CD4-positive, alpha-beta T cell (primary cell): ENCODE data around the gene C17orf58. TPM values are rescaled to one million over a fixed set of nuclear protein-coding genes. Genes with fewer than 3 reads are reported as not detected.

Source experiments
- ATAC-seq: fragments of 200-7000 bp; cut with Tn5 transposase; one replicate; pipeline ENCODE4 v1.10.0; 2022; ENCODE audit warnings: mild to moderate bottlenecking; ENCODE audit not compliant: poor library complexity
- CTCF ChIA-PET: fragments of 350-600 bp; sonication (Branson Sonifier 250); formaldehyde crosslinking; loops from one replicate; lab custom pipeline; 2021; ENCODE audit warnings: antibody characterized with exemption, inconsistent platforms; lab: Charles Lee
- POLR2A ChIA-PET: fragments of 350-600 bp; sonication (Branson Sonifier 250); formaldehyde crosslinking; loops from one replicate; lab custom pipeline; 2021; ENCODE audit warnings: antibody characterized with exemption, inconsistent platforms; lab: Charles Lee
- DNase-seq, 14 experiments: peaks; one replicate each; pipeline ENCODE4 v3.0.0-alpha.2; 2013 to 2020; ENCODE audit warnings: mixed read lengths in 2 of 14
- H3K27ac ChIP-seq, 2 donors: one replicate each; pipeline versions ENCODE4 v1.5.1 to v1.7.0; 2013; ENCODE audit warnings: low read length in 2 of 2, low read depth in 1 of 2, mild to moderate bottlenecking in 1 of 2
- H3K27me3 ChIP-seq, 2 experiments: 1 replicate in 1 of 2; 2 replicates in 1 of 2; pipeline versions ENCODE4 v1.6.1 to v1.7.0; 2013; ENCODE audit warnings: low read length in 2 of 2, control low read depth in 1 of 2, mild to moderate bottlenecking in 1 of 2, moderate library complexity in 1 of 2; ENCODE audit not compliant: insufficient read depth in 2 of 2, control insufficient read depth in 1 of 2
- H3K36me3 ChIP-seq: one replicate; pipeline ENCODE4 v1.6.1; 2013; ENCODE audit warnings: low read length, control low read depth; ENCODE audit not compliant: insufficient read depth
- H3K4me1 ChIP-seq: one replicate; pipeline ENCODE4 v1.6.1; 2013; ENCODE audit warnings: low read length, control low read depth; ENCODE audit not compliant: insufficient read depth
- H3K4me3 ChIP-seq: one replicate; pipeline ENCODE4 v1.5.1; 2013; ENCODE audit warnings: mild to moderate bottlenecking, low read length, moderate library complexity
- H3K9me3 ChIP-seq, 2 experiments: 1 replicate in 1 of 2; 2 replicates in 1 of 2; pipeline versions ENCODE4 v1.6.1 to v1.7.0; 2013; ENCODE audit warnings: low read length in 2 of 2, mild to moderate bottlenecking in 2 of 2, control low read depth in 1 of 2, moderate library complexity in 1 of 2; ENCODE audit not compliant: control insufficient read depth in 1 of 2, insufficient read depth in 1 of 2
- H3K27ac Mint-ChIP-seq: one replicate; pipeline ENCODE4 v1.8.0; 2020; ENCODE audit warnings: mixed read lengths
- H3K27me3 Mint-ChIP-seq: one replicate; pipeline ENCODE4 v1.8.0; 2021; ENCODE audit warnings: mixed read lengths
- H3K36me3 Mint-ChIP-seq: one replicate; pipeline ENCODE4 v1.8.0; 2021; ENCODE audit warnings: low read depth, mixed read lengths
- H3K4me1 Mint-ChIP-seq: one replicate; pipeline ENCODE4 v1.8.0; 2021; ENCODE audit warnings: low read depth, mixed read lengths
- H3K4me3 Mint-ChIP-seq: one replicate; pipeline ENCODE4 v1.8.0; 2020; ENCODE audit warnings: mild to moderate bottlenecking, mixed read lengths
- H3K9me3 Mint-ChIP-seq: one replicate; pipeline ENCODE4 v1.8.0; 2020; ENCODE audit warnings: mixed read lengths
- CTCF ChIP-seq: fragments of 200-600 bp; IDR thresholded peaks from one replicate; pipeline ENCODE4 v1.8.0; 2022; ENCODE audit warnings: antibody characterized with exemption, mild to moderate bottlenecking
- intact Hi-C, 2 experiments: fragments of 100-400 bp; cut with DNase I in 1 of 2; cut with micrococcal nuclease in 1 of 2; formaldehyde crosslinking; loops; one replicate each; pipeline versions ENCODE4 v1.15.1 to v1.9.0; 2023 to 2025; cut with DNase I, micrococcal nuclease
- total RNA-seq, 174 experiments: library from RNA in 2 of 174; stranded (reverse) in 2 of 174; gene quantifications; one replicate each; pipeline ENCODE4 v1.2.3 and lab custom pipeline; 2021 to 2026

C17orf58 gene
- total RNA-seq, 2 experiments from 2014 or later: 0.22 to 0.31 TPM

GRCh38 chr17:67959510-67959909, 36.8 kb downstream of the C17orf58 start:
- intact Hi-C loops: no loop called here
- H3K4me1 Mint-ChIP-seq: peaks cover 5% of the 10 kb centered on the region
- no peak overlapping the region for H3K4me3 Mint-ChIP-seq
- TF ChIP-seq CTCF: no peak
- H3K4me1 ChIP-seq: no peaks in the 10 kb centered on the region
- H3K27ac ChIP-seq: no peak overlapping the region
- H3K27me3 ChIP-seq: no peaks in the 10 kb centered on the region
- no peaks in the 10 kb centered on the region for H3K9me3 ChIP-seq
- peaks cover 54% of the 10 kb centered on the region for H3K36me3 Mint-ChIP-seq
- peak overlapping the region; percentile 32 for H3K27ac Mint-ChIP-seq
- H3K27me3 Mint-ChIP-seq: no peaks in the 10 kb centered on the region
- ChIA-PET CTCF (no interaction called here), POLR2A (interaction anchor here (1.5 kb wide), 1 partner anchor 17 kb away, joined by 3 read pairs; no protein-coding TSS in a partner anchor)
- peaks cover 48% of the 10 kb centered on the region for H3K36me3 ChIP-seq
- DNase-seq: no peak
- H3K4me3 ChIP-seq: no peak overlapping the region
- ATAC-seq: no peak
- no peaks in the 10 kb centered on the region for H3K9me3 Mint-ChIP-seq

- DNase-seq (no peak), ATAC-seq (no peak)
- Mint-ChIP-seq H3K27me3 (no peaks in the 10 kb centered on the region), H3K4me1 (no peaks in the 10 kb centered on the region), H3K36me3 (peaks cover 78% of the 10 kb centered on the region), H3K9me3 (no peaks in the 10 kb centered on the region), H3K4me3 (no peak overlapping the region), H3K27ac (no peak overlapping the region)
- no peaks in the 10 kb centered on the region for H3K4me1 ChIP-seq
- H3K9me3 ChIP-seq: no peaks in the 10 kb centered on the region
- H3K27me3 ChIP-seq: no peaks in the 10 kb centered on the region
- no peak overlapping the region for H3K27ac ChIP-seq
- POLR2A ChIA-PET: no interaction called here
- no peak for TF ChIP-seq CTCF
- intact Hi-C loops: no loop called here
- peaks cover 67% of the 10 kb centered on the region for H3K36me3 ChIP-seq
- no peak overlapping the region for H3K4me3 ChIP-seq
- CTCF ChIA-PET: interaction anchor here (1.0 kb wide), 1 partner anchor 8 kb away, joined by 3 read pairs; no protein-coding TSS in a partner anchor
Observed at GRCh38 chr17:67950945-67951344, 45.3 kb downstream of the C17orf58 start.

- ChIA-PET POLR2A (no interaction called here), CTCF (no interaction called here)
- Mint-ChIP-seq H3K9me3 (no peaks in the 10 kb centered on the region), H3K27ac (no peak overlapping the region), H3K36me3 (peaks cover 93% of the 10 kb centered on the region), H3K4me3 (no peak overlapping the region), H3K4me1 (no peaks in the 10 kb centered on the region), H3K27me3 (no peaks in the 10 kb centered on the region)
- no peaks in the 10 kb centered on the region for H3K4me1 ChIP-seq
- no peaks in the 10 kb centered on the region for H3K27me3 ChIP-seq
- H3K27ac ChIP-seq: no peak overlapping the region
- H3K9me3 ChIP-seq: no peaks in the 10 kb centered on the region
- intact Hi-C loops: no loop called here
- DNase-seq (no peak), ATAC-seq (no peak)
- H3K36me3 ChIP-seq: peaks cover 88% of the 10 kb centered on the region
- TF ChIP-seq CTCF: no peak
- no peak overlapping the region for H3K4me3 ChIP-seq
Observed at GRCh38 chr17:67947325-67947813, 48.9 kb downstream of the C17orf58 start.
